ENCODE results near the gene TSC22D2.

- no peak for TF ChIP-seq MYC (IDR thresholded peaks at IDR 0.05; ENCODE audit: low read depth, low read length)
- TF ChIP-seq CTCF (IDR thresholded peaks at IDR 0.05; ENCODE audit: low read depth, low read length), result no peak
- no peak for TF ChIP-seq POLR2A (IDR thresholded peaks at IDR 0.05; ENCODE audit: extremely low read depth, insufficient read length)
These were observed 35.8 kb upstream of the TSC22D2 start for GRCh38 chr3:150372320-150372719.

Measured in NB4 (cell line).